ENCODE data around the gene NOX5. TPM values are rescaled to one million over a fixed set of nuclear protein-coding genes. Genes with fewer than 3 reads are reported as not detected.

NOX5 gene
- total and polyA plus RNA-seq, 2 donors (not counting 1 experiment from before 2014, with no cell fraction given): 0.01 to 0.05 TPM

DNA sequence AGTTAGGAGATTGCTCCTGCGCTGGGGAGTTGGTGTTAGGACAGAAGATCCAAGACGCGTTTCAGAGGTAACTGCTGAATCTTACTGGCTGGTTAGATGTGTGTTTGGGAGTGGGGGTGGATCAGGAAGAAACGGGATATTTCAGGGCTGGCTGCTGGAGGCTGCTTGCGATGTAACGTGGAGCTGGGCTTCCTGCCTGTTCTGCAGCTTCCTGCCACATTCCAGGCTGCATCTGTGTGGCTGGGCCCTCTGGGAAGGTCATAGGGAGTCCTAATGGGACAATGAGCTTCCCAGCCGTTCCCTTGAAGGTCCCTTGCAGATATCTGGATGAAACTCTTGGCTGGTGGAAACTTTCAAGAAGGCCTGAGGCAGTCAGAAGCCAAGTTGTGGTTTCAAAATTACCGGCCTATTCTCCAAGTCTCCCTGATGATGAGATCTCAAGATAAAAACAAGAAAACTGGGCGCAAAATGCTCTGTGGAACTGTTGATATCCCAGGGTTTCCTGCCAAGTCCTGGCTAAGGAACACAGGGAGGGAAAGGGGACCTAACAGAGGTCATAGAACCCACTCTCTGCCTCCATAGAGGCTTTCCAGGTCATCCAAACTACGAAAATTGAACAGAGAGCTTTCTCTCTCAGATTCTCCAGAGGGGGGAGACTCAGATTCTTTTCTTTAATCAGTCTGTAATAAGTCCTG, 67.0 kb downstream of the NOX5 start:
- H3K36me3 ChIP-seq (replicated peaks in 1 of 2; ENCODE audit: control extremely low read depth in 1 of 2, control insufficient read depth in 1 of 2, extremely low read depth in 1 of 2, insufficient read depth in 2 of 2, low read length in 1 of 2): no peaks in the 10 kb centered on the region
- POLR2A ChIA-PET: no interaction called here
- ATAC-seq (ENCODE audit: low read depth) (no peak), DNase-seq (no peak)
- H3K27me3 Mint-ChIP-seq: peaks cover 41% of the 10 kb centered on the region
- H3K4me1 ChIP-seq (ENCODE audit: control insufficient read depth in 2 of 2, insufficient read depth in 2 of 2, low read length in 2 of 2): no peaks in the 10 kb centered on the region
- H3K9me3 ChIP-seq (ENCODE audit: control extremely low read depth in 1 of 3, control insufficient read depth in 2 of 3, insufficient read depth in 1 of 3, low read length in 2 of 3): no peaks in the 10 kb centered on the region
- H3K27ac ChIP-seq (ENCODE audit: low read length in 2 of 2): no peak overlapping the region
- TF ChIP-seq, protein P1, sequence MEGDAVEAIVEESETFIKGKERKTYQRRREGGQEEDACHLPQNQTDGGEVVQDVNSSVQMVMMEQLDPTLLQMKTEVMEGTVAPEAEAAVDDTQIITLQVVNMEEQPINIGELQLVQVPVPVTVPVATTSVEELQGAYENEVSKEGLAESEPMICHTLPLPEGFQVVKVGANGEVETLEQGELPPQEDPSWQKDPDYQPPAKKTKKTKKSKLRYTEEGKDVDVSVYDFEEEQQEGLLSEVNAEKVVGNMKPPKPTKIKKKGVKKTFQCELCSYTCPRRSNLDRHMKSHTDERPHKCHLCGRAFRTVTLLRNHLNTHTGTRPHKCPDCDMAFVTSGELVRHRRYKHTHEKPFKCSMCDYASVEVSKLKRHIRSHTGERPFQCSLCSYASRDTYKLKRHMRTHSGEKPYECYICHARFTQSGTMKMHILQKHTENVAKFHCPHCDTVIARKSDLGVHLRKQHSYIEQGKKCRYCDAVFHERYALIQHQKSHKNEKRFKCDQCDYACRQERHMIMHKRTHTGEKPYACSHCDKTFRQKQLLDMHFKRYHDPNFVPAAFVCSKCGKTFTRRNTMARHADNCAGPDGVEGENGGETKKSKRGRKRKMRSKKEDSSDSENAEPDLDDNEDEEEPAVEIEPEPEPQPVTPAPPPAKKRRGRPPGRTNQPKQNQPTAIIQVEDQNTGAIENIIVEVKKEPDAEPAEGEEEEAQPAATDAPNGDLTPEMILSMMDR (IDR thresholded peaks at IDR 0.05): no peak
- TF ChIP-seq EZH2 (IDR thresholded peaks at IDR 0.05; ENCODE audit: borderline replicate concordance, insufficient read depth, low read depth, low read length, poor library complexity, severe bottlenecking): no peak
- CTCF ChIA-PET: no interaction called here
- H2AFZ ChIP-seq (ENCODE audit: insufficient read depth, low read depth, low read length, poor library complexity, severe bottlenecking): no peak overlapping the region
- no peaks in the 10 kb centered on the region for H3K9me3 Mint-ChIP-seq (ENCODE audit: insufficient read depth)
- intact Hi-C loops (cut with micrococcal nuclease): no loop called here
- no peak overlapping the region for H3K4me3 Mint-ChIP-seq
- 80% methylated on average over 9 of the region's 10 CpGs for WGBS (ENCODE audit: insufficient coverage)
- H3K9ac ChIP-seq (ENCODE audit: low read length): no peak overlapping the region
- no peak overlapping the region for H3K4me2 ChIP-seq (replicated peaks; ENCODE audit: low read depth, low read length, poor library complexity, severe bottlenecking)
- no peaks in the 10 kb centered on the region for H3K4me1 Mint-ChIP-seq
- no peak overlapping the region for H3K27ac Mint-ChIP-seq
- peaks cover 0 to 1% (median 0%) of the 10 kb centered on the region in 4 experiments for H3K27me3 ChIP-seq (replicated peaks in 1 of 4; ENCODE audit: control extremely low read depth in 1 of 4, control insufficient read depth in 3 of 4, insufficient read depth in 4 of 4, low read length in 3 of 4)
- H3K79me2 ChIP-seq (ENCODE audit: control insufficient read depth, insufficient read depth, low read length): no peaks in the 10 kb centered on the region
- H3K4me3 ChIP-seq (ENCODE audit: control extremely low read depth in 1 of 5, extremely low read depth in 1 of 5, insufficient read depth in 1 of 5, low read depth in 2 of 5, low read length in 4 of 5): no peak overlapping the region
- H4K20me1 ChIP-seq (ENCODE audit: control insufficient read depth, insufficient read depth, low read length, poor library complexity, severe bottlenecking): no peaks in the 10 kb centered on the region

DNA sequence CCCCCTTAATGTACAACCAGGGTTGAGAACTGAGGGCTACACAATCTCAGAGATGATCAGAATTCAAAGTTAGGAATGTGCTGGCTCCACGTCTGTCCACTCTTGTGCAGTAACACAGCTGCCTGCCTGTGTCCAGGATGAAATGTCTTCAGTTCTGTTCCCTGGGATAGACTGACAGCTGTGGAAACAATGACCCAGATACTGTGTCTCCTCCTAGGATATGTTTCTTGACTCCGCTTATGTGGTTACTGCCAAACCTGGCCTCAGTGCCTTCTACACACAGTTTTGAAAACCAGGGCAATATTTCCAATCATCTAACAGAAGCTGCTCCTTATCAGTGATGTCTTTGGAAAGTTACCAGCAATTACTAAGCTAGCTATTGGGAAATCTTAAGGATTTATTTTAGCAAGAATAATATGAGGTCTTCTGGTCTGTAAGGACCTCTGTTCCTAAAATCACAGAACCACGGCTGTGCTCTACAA, 67.6 kb downstream of the NOX5 start:
- 100% methylated on average over 1 of the region's 3 CpGs for WGBS (ENCODE audit: insufficient coverage)
- Mint-ChIP-seq H3K4me1 (no peaks in the 10 kb centered on the region), H3K27me3 (peaks cover 42% of the 10 kb centered on the region), H3K27ac (no peak overlapping the region), H3K4me3 (no peak overlapping the region), H3K9me3 (ENCODE audit: insufficient read depth) (no peaks in the 10 kb centered on the region)
- Histone ChIP-seq H3K27ac (ENCODE audit: low read length in 2 of 2) (no peak overlapping the region), H3K9me3 (ENCODE audit: control extremely low read depth in 1 of 3, control insufficient read depth in 2 of 3, insufficient read depth in 1 of 3, low read length in 2 of 3) (no peaks in the 10 kb centered on the region), H3K27me3 (replicated peaks in 1 of 4; ENCODE audit: control extremely low read depth in 1 of 4, control insufficient read depth in 3 of 4, insufficient read depth in 4 of 4, low read length in 3 of 4) (peaks cover 0 to 3% (median 0%) of the 10 kb centered on the region in 4 experiments), H3K36me3 (replicated peaks in 1 of 2; ENCODE audit: control extremely low read depth in 1 of 2, control insufficient read depth in 1 of 2, extremely low read depth in 1 of 2, insufficient read depth in 2 of 2, low read length in 1 of 2) (no peaks in the 10 kb centered on the region), H3K9ac (ENCODE audit: low read length) (no peak overlapping the region), H3K79me2 (ENCODE audit: control insufficient read depth, insufficient read depth, low read length) (no peaks in the 10 kb centered on the region), H3K4me3 (ENCODE audit: control extremely low read depth in 1 of 5, extremely low read depth in 1 of 5, insufficient read depth in 1 of 5, low read depth in 2 of 5, low read length in 4 of 5) (no peak overlapping the region), H3K4me1 (ENCODE audit: control insufficient read depth in 2 of 2, insufficient read depth in 2 of 2, low read length in 2 of 2) (no peaks in the 10 kb centered on the region), H3K4me2 (replicated peaks; ENCODE audit: low read depth, low read length, poor library complexity, severe bottlenecking) (no peak overlapping the region), H2AFZ (ENCODE audit: insufficient read depth, low read depth, low read length, poor library complexity, severe bottlenecking) (no peak overlapping the region), H4K20me1 (ENCODE audit: control insufficient read depth, insufficient read depth, low read length, poor library complexity, severe bottlenecking) (no peaks in the 10 kb centered on the region)
- ATAC-seq (ENCODE audit: low read depth) (no peak), DNase-seq (no peak)
- POLR2A ChIA-PET: no interaction called here
- CTCF ChIA-PET: no interaction called here
- TF ChIP-seq, protein P1 (IDR thresholded peaks at IDR 0.05): no peak
- no peak for TF ChIP-seq EZH2 (IDR thresholded peaks at IDR 0.05; ENCODE audit: borderline replicate concordance, insufficient read depth, low read depth, low read length, poor library complexity, severe bottlenecking)
- intact Hi-C loops (cut with micrococcal nuclease): no loop called here
